GM19455 (cell line): ENCODE data around the gene CFAP100.

Experiments used
- ATAC-seq: cut with Tn5 transposase; IDR thresholded peaks from one replicate; pipeline ENCODE4 v1.9.1; 2021; ENCODE audit not compliant: unreplicated experiment

The CFAP100 gene

GRCh38 chr3:126373682-126374601, 20.8 kb upstream of the CFAP100 start:
- ATAC-seq = no peak

GRCh38 chr3:126375835-126376331, 18.8 kb upstream of the CFAP100 start:
- ATAC-seq = no peak

- ATAC-seq = no peak
Measured at GRCh38 chr3:126376444-126376843, 18.3 kb upstream of the CFAP100 start.

- no peak for ATAC-seq
Measured at GRCh38 chr3:126377211-126377610, 17.5 kb upstream of the CFAP100 start.

GRCh38 chr3:126378341-126378751, 16.4 kb upstream of the CFAP100 start:
- no peak for ATAC-seq

- no peak for ATAC-seq
Measured at GRCh38 chr3:126380011-126380768, 14.5 kb upstream of the CFAP100 start.

- no peak for ATAC-seq
Measured at GRCh38 chr3:126381966-126382365, 12.7 kb upstream of the CFAP100 start.

GRCh38 chr3:126389112-126389793, 5.5 kb upstream of the CFAP100 start:
- ATAC-seq = no peak

GRCh38 chr3:126389794-126390146, 4.9 kb upstream of the CFAP100 start:
- no peak for ATAC-seq

- ATAC-seq = no peak
Measured at GRCh38 chr3:126390201-126390600, 4.5 kb upstream of the CFAP100 start.

GRCh38 chr3:126390751-126391150, 4.0 kb upstream of the CFAP100 start:
- ATAC-seq = no peak

GRCh38 chr3:126391631-126392030, 3.1 kb upstream of the CFAP100 start:
- ATAC-seq = no peak

- no peak for ATAC-seq
Measured at GRCh38 chr3:126392246-126392645, 2.5 kb upstream of the CFAP100 start.

- ATAC-seq = no peak
Measured at GRCh38 chr3:126393563-126393962, 1.1 kb upstream of the CFAP100 start.

GRCh38 chr3:126394977-126395321, 240 bp downstream of the CFAP100 start:
- no peak for ATAC-seq

GRCh38 chr3:126395846-126396513, 1.3 kb downstream of the CFAP100 start:
- no peak for ATAC-seq

GRCh38 chr3:126396536-126396935, 1.8 kb downstream of the CFAP100 start:
- no peak for ATAC-seq

- ATAC-seq = no peak
Measured at GRCh38 chr3:126397610-126398422, 3.1 kb downstream of the CFAP100 start.

- ATAC-seq = no peak
Measured at GRCh38 chr3:126398423-126399350, 4.0 kb downstream of the CFAP100 start.
